AG10803 (cell line): ENCODE results near the gene TBC1D17.
A peak's percentile ranks its signal among the peaks of the same experiment; 100 is the strongest.

Source experiments
- DNase-seq: peaks from one replicate; pipeline ENCODE4 v3.0.0; 2010; ENCODE audit warnings: low read depth
- H3K4me3 ChIP-seq: 2 replicates; pipeline ENCODE4 v1.5.1; 2011; ENCODE audit warnings: mild to moderate bottlenecking, low read length, control low read depth
- CTCF ChIP-seq: conservative IDR thresholded peaks from 2 replicates; pipeline ENCODE4 v1.5.1; 2011; ENCODE audit warnings: mild to moderate bottlenecking, low read length, control low read depth, inconsistent platforms

TBC1D17 gene

DNA sequence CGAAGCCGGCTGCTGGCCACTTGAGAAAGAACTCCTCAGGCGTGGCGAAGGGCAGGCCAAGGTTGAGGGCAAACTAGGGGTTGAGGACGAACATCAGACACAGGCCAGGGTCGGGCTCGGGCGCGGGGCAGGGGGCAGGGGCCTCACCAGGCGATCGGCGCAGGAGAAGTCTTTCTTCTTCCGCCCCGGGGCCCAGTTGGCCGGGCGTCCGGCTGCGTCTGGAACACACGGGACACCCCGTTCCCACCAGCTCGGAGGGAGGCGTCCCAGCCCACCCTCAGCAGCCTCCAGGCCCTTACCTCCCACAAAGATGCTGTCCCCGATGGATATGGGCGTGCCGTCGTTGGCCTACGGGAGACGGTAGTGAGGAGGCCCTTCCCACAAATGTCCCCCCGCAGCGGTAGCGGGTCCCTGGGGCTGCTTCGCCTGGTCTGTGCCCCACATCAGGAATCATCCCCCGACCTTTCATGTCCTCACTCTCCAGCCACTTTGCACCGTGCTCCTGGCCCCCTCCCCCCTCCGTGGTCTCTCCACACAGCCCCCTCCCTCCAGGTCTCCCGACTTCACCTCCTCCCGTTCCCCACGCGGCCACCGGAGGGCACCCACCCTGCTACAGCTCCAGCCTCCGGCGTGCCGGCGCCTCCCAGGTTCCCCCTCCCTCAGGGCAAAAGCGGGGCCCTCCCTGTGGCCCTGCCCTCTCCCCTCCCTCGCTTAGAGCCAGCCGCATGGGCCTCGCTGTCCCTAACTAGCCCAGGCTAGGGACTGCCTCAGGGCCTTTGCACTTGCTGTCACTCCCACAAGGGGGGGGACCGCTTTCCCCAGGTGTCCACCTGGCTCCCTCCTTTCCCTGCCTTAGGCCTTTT is 14.9 kb upstream of the TBC1D17 start:
- no peak overlapping the region for H3K4me3 ChIP-seq
- DNase-seq: no peak
- TF ChIP-seq CTCF: peak; percentile 10; the same call in 1 of the 2 replicates

DNA sequence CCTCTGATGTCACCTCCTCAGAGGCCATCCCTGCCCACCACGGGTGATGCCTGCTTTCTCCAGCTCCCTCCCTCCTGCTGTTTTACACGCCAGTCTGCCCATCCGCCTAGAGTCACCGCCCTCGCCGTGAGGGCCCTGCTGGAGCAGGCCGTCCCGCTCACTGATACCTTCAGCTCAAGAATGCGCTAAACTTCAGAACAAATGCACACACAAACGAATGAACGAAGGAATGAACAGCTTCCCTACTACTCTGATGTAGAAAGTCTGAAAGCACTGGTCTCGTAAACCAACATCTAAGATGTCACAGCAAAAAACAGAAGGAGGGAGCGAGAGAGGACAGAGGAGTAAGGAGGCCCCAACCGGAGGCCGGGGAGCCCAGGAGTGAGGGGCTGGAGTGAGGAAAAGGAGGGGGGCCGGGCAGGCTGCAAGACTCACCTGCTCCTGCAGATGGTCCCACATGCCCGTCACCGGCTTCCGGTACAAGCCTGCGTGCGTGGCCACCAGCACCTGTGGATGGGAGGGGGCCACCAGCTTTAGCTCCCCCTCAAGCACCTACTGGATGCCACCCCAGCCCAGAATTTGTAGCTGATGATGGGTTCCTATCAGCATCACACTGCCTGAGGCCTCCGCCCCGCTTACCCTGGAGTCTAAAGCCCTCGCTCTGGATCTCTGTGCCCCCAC is 14.1 kb upstream of the TBC1D17 start:
- no peak for DNase-seq
- no peak for TF ChIP-seq CTCF
- no peak overlapping the region for H3K4me3 ChIP-seq

DNA sequence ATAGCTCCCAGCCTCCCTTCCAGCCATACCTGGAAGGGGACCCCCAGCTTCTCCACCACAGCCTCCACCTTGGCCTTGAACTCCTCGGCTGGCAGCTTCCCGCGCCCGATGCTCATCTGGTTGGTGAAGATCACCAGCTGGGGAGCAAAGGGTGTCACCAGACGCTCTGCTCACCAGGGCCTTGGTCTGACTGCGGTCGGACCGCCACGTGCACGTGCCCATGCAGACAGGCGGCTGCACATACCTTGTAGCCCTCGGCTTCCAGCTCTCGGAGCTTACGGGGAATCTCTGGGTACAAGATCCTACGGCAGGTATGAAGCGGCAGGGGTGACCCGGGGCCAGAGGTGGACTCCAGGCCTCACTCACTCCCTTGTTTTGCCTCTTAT is 13.6 kb upstream of the TBC1D17 start:
- no peak for TF ChIP-seq CTCF
- no peak overlapping the region for H3K4me3 ChIP-seq
- DNase-seq: no peak

GRCh38 chr19:49864890-49865289 is 12.6 kb upstream of the TBC1D17 start:
- DNase-seq: no peak
- no peak for TF ChIP-seq CTCF
- H3K4me3 ChIP-seq: no peak overlapping the region

DNA sequence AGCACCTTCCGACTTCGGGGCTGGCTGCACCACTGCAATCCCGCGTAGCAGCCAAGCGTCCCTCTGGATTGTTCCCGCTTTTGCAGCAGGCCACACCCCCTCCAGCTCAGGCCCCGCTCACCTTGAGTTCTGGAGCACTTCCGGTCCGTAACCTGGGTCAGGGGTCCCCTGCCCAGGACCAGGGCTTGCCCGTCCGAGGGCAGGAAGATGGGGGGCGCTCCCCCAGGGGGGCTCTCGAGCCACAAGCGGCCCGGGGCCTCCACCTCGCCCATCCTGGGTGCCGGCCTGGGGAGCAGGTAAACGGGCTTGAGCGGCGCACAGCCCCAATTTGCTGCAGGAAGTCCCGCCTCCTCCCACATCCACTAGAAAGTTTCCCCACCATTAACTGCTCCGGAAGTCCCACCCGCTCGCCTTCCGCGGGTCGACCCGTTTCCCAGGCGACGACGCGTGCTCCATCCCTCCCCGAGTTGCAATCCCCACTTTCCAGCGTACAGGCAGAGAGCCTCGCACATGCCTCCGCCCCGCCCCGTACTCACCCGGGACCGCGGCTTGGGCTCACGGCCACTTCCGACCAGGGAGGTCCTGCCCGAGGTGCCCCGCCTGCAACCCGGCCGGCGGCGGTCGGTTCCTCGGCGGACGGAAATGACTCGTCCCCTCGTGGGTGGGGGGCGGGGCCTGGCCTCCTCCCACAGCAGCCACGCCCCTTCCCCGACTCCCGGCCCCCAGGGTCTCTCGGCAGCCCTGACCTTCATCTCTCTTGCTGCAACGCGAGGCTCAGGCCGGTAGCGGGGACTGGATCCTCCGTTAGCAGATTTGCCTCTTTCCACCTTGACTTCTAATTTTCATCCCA is 10.3 kb upstream of the TBC1D17 start, which contains the start of gene PNKP:
Gene PNKP (minus strand): TSS at position 644 of the 850 bp plus-strand sequence. CDS start 372 bp downstream, at position 272.
- peak; percentile 88 for DNase-seq
- peak within 1 kb of the TSS; percentile 85 for H3K4me3 ChIP-seq

DNA sequence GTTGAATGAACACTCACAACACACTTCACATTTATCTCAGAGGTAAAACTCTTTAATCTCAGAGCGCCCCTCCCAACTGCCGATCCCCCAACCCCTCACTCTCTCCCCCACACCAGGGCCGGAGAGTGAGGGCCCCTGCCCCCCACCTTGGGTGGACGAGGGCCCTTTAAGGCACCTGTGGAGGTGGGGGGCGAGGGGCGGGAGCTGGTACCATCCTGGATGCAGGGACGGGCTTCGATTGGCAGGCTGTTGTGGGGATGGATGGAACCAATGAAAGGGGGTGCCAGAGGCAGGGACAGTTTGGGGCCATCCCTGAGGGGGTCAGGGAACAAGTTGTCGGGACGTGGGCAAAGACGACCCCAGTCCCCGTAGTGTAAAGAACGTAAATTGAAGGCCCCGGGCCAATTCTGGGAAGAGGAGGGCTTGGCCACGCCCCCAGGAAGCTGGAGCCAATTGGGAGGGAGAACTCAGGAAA is 8.5 kb upstream of the TBC1D17 start:
- peak overlapping the region; percentile 57 for H3K4me3 ChIP-seq
- TF ChIP-seq CTCF: no peak
- no peak for DNase-seq

More for the DNA sequence above, 10.3 kb upstream of the TBC1D17 start, which contains the start of gene PNKP:
- TF ChIP-seq CTCF: no peak
